Measurements from ENCODE around the gene RBM39.

DNA sequence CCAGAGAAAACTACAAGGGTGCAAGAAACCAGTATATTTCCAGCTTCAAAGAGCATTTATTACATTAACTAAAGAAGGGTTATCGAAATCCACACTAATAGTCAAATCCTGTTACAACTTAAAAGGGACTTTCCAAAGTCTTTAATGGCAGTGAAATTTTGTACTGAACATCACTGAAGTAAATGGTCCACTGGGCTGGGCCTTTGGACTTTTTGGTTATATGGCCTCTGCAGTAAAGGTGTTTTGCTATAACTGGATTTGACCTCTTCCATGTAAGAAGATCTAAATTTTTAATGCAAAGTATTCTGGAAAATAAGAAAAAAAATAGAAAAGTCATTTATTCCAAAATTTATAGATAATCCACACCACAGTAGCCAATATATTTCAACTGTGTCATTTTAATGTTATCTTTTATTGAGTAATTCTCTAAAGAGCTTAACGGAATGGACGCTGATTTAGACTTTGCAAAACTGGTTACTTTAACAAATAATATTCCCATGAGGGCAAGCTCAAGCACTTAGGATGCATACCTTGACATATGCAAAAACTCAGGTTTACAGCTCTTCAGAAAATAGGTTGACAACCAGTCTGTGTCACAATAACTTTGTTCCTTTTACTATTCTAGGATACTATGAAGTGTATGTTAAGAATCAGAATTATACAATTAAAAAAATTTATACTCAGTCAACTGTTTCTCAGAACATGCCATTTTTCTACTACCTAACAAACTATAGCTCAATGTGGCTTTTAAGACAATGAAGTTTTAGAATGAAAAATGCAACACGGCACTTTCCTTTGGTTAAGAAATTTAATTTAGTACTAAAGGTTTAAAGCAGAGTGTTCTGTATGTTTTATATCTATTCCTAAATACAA is 7.0 kb downstream of the RBM39 start:
- TF ChIP-seq, protein P1, sequence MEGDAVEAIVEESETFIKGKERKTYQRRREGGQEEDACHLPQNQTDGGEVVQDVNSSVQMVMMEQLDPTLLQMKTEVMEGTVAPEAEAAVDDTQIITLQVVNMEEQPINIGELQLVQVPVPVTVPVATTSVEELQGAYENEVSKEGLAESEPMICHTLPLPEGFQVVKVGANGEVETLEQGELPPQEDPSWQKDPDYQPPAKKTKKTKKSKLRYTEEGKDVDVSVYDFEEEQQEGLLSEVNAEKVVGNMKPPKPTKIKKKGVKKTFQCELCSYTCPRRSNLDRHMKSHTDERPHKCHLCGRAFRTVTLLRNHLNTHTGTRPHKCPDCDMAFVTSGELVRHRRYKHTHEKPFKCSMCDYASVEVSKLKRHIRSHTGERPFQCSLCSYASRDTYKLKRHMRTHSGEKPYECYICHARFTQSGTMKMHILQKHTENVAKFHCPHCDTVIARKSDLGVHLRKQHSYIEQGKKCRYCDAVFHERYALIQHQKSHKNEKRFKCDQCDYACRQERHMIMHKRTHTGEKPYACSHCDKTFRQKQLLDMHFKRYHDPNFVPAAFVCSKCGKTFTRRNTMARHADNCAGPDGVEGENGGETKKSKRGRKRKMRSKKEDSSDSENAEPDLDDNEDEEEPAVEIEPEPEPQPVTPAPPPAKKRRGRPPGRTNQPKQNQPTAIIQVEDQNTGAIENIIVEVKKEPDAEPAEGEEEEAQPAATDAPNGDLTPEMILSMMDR (IDR thresholded peaks at IDR 0.05; ENCODE audit: low read depth, low read length) = no peak
- no peak for TF ChIP-seq EZH2phosphoT487 (IDR thresholded peaks at IDR 0.05; ENCODE audit: low read depth)
